Measurements from ENCODE around the gene PLXNA4.

The PLXNA4 gene

DNA sequence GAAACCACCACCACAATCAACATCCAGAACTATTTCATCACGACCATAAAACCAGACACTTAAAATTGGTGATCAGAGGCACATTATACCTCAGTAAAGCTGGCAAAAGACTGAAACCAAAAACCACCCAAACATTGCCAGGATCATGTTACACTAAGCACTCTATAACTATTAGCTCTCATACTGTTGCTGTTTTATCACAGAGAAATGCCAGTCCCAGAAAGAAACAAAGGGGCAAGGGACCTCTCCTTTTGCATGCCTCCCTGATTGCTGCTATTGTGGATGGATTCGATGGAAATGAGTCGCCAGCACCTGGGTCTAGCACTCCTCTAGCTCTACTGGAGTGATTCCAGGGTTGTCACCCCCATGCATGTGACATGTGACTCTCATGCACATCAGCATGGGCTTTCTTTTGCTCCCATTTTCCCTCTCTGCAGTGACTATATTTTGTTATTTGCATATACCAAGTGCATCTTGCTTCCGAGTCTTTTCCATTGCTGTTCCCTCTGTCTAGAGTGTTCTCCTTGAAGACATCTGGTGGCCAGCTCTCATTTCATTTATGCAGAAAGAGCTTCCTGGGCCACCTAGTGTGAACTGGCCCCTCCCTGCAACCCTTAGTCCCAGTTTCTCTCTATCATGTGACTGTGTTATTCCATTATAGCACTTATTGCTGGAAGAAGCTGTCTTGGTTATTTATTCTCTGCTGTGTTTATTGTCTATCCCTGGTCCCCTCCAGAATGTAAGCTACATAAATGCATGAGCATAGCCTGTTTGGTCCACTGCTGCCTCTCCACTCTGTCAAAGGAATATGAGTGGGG lies 300.6 kb downstream of the PLXNA4 start:
- H3K36me3 ChIP-seq (ENCODE audit: insufficient read depth, low read length): no peaks in the 10 kb centered on the region
- peaks cover 10% of the 10 kb centered on the region; the same call in 1 of the 2 replicates for H3K4me1 ChIP-seq (ENCODE audit: insufficient read depth, low read length)
- H3K9me3 ChIP-seq (ENCODE audit: insufficient read depth, low read depth, low read length): no peaks in the 10 kb centered on the region
- WGBS: 89% methylated on average over 4 of the region's 4 CpGs
- H3K9ac ChIP-seq (ENCODE audit: low read depth, low read length): no peak overlapping the region
- H3K27me3 ChIP-seq (ENCODE audit: insufficient read depth, low read length): no peaks in the 10 kb centered on the region; the same call in 1 of the 2 replicates
- no peak overlapping the region for H3K4me3 ChIP-seq (ENCODE audit: low read length)
- H3K27ac ChIP-seq (ENCODE audit: low read depth, low read length): no peak overlapping the region

DNA sequence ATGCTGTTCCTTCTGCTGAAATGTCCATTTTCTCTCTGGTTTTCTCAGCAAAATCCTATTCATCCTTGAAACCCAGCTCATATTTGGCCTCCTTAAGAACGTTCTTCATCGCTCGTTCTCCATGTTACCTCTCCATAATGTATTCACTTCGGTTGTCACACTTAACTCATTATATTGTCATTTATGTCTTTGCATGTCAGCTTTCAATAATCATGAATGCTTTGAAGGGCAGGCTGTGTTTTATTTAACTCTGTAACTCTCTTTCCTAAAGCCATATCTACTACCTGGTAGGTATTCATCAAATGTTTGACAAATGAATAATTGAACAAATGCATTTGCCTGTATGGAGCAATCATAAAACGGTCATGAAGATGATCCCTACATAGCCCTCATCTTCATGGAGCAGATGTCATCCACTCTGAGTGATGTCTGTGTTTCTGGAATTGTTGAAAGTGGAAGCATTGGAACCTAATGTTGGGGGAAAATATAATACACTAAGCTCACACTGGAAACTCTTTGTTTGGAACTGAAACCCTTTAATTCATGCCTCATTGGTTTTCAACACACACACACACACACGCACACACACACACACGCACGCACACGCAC lies 303.4 kb downstream of the PLXNA4 start:
- Histone ChIP-seq H3K36me3 (ENCODE audit: insufficient read depth, low read length) (no peaks in the 10 kb centered on the region), H3K4me3 (ENCODE audit: low read length) (no peak overlapping the region), H3K9me3 (ENCODE audit: insufficient read depth, low read depth, low read length) (no peaks in the 10 kb centered on the region), H3K27me3 (ENCODE audit: insufficient read depth, low read length) (no peaks in the 10 kb centered on the region; the same call in 1 of the 2 replicates), H3K27ac (ENCODE audit: low read depth, low read length) (no peak overlapping the region), H3K9ac (ENCODE audit: low read depth, low read length) (no peak overlapping the region), H3K4me1 (ENCODE audit: insufficient read depth, low read length) (peaks cover 10% of the 10 kb centered on the region; the same call in 1 of the 2 replicates)
- 88% methylated on average over 9 of the region's 9 CpGs for WGBS

DNA sequence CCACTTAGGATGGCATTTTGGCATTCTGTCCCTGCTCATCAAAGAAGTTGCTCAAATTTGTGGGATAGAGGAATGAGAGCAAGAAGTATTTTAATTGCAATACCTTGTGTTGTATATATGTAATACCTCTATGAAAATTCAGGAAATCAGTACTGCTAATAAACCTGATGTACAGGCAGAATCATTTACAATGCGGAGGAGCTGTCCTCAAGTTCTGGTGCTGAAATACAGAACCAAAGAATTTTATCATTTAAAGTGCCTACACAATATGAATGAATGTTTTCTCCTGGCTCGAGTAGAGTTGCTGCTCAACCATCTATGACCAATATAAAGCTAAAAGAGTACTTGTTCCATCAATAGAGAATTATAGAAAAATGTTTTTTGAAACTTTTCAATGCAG lies 305.8 kb downstream of the PLXNA4 start:
- H3K9me3 ChIP-seq (ENCODE audit: insufficient read depth, low read depth, low read length): no peaks in the 10 kb centered on the region
- 60% methylated on average over 2 of the region's 2 CpGs for WGBS
- H3K9ac ChIP-seq (ENCODE audit: low read depth, low read length): no peak overlapping the region
- peaks cover 4% of the 10 kb centered on the region; the same call in 1 of the 2 replicates for H3K4me1 ChIP-seq (ENCODE audit: insufficient read depth, low read length)
- H3K36me3 ChIP-seq (ENCODE audit: insufficient read depth, low read length): no peaks in the 10 kb centered on the region
- no peak overlapping the region for H3K4me3 ChIP-seq (ENCODE audit: low read length)
- no peak overlapping the region for H3K27ac ChIP-seq (ENCODE audit: low read depth, low read length)
- H3K27me3 ChIP-seq (ENCODE audit: insufficient read depth, low read length): no peaks in the 10 kb centered on the region; the same call in 1 of the 2 replicates

DNA sequence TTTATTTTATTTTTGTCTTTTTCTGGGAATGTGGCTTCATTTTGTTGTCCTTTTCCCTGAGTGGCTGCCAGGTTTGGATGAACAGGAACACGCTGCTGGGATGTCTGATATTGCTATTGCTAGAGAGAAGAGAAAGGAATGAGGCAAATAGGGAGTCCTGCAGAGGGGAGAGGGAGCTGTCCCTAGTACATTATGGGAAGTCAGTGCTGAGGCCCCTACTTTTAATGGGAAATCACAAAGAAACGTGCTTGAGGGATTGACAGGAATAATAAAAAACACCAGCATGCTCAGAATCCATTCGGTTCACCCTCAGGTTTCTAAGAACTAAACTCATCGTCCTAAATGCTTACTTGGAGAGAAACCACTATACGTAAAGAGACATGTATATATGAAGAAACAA lies 306.6 kb downstream of the PLXNA4 start:
- Histone ChIP-seq H3K36me3 (ENCODE audit: insufficient read depth, low read length) (no peaks in the 10 kb centered on the region), H3K27ac (ENCODE audit: low read depth, low read length) (no peak overlapping the region), H3K9me3 (ENCODE audit: insufficient read depth, low read depth, low read length) (no peaks in the 10 kb centered on the region), H3K4me3 (ENCODE audit: low read length) (no peak overlapping the region), H3K27me3 (ENCODE audit: insufficient read depth, low read length) (no peaks in the 10 kb centered on the region; the same call in 1 of the 2 replicates), H3K9ac (ENCODE audit: low read depth, low read length) (no peak overlapping the region), H3K4me1 (ENCODE audit: insufficient read depth, low read length) (no peaks in the 10 kb centered on the region)
- 69% methylated on average over 5 of the region's 5 CpGs for WGBS

DNA sequence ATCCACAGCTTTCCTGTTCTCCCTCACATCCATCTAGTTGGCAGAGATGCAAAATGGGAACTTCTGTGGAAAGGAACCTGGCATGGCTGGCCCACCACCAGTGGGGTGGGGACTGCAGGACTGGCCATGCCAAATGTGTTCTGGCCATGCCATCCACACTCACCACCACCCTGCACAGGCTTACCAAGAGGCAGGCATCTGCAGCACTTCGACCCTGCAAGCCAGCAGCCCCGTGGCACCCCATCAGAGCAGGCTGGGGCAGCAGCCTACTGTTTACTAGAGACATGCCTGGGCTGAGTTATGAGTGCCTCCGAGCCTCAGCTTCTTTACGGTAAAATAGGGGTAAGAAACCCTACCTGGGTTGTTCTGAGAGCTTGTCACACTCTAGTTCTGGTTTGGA lies 313.1 kb downstream of the PLXNA4 start:
- H3K36me3 ChIP-seq (ENCODE audit: insufficient read depth, low read length): no peaks in the 10 kb centered on the region
- no peaks in the 10 kb centered on the region for H3K4me1 ChIP-seq (ENCODE audit: insufficient read depth, low read length)
- 90% methylated on average over 4 of the region's 4 CpGs for whole genome bisulfite sequencing
- H3K4me3 ChIP-seq (ENCODE audit: low read length): no peak overlapping the region
- no peaks in the 10 kb centered on the region for H3K9me3 ChIP-seq (ENCODE audit: insufficient read depth, low read depth, low read length)
- no peak overlapping the region for H3K27ac ChIP-seq (ENCODE audit: low read depth, low read length)
- no peak overlapping the region for H3K9ac ChIP-seq (ENCODE audit: low read depth, low read length)
- H3K27me3 ChIP-seq (ENCODE audit: insufficient read depth, low read length): no peaks in the 10 kb centered on the region

DNA sequence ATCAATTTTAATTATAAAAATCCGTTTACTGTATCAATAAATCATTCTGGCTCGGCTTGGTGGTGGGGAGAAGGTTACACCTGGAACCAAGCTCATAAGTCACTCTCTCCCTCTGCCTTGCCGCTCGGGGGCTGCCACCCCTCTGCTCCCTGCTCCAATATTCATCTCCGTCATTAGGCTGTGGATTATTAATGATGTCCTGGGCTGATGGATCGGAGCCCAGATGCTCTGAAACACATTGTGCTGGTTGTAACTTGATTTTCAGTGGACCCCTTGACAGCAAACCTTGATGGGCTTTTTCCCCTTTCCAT lies 314.2 kb downstream of the PLXNA4 start:
- H3K36me3 ChIP-seq (ENCODE audit: insufficient read depth, low read length): no peaks in the 10 kb centered on the region
- H3K27me3 ChIP-seq (ENCODE audit: insufficient read depth, low read length): no peaks in the 10 kb centered on the region
- H3K9ac ChIP-seq (ENCODE audit: low read depth, low read length): no peak overlapping the region
- H3K4me3 ChIP-seq (ENCODE audit: low read length): no peak overlapping the region
- H3K4me1 ChIP-seq (ENCODE audit: insufficient read depth, low read length): no peaks in the 10 kb centered on the region
- H3K27ac ChIP-seq (ENCODE audit: low read depth, low read length): no peak overlapping the region
- no peaks in the 10 kb centered on the region for H3K9me3 ChIP-seq (ENCODE audit: insufficient read depth, low read depth, low read length)
- WGBS: 91% methylated on average over 5 of the region's 6 CpGs

DNA sequence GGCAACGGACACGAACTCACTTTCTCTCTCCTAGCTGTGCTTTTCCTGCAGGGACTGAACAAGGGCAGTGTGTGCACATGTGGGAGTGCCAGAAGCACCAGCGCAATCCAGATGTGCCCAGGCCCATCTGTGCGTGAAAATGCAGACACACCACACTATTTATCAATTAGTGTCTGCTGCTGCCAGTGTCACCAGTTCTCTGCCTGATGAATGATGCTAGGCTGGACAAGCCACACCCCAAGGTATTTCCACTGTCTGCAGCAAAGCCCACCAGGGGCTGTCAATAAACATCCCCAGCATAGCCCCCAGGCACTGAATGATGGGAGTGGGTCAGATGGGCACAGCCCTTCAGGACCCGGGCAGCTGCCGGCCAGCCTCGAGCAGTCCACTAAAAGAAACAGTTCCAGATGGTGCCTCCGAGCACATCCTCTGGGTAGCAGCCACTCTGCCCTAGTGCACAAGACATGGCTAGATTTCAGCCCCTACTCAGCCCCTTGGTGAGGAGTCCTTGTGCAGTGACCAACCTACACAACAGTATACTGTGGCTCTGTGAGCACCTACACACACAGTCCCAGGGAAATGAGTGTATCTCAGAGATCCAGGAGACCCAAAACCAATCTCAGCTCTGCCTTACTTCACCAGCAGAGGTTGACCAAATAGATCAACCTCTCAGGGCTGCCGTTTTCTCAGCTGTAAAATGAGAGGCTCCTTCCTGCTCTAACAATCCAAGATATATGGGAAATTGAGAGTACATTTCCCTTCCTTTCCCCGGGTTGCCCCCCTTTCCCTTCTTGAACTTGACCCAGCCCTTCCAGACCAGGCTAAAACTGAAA lies 314.7 kb downstream of the PLXNA4 start:
- Histone ChIP-seq H3K9me3 (ENCODE audit: insufficient read depth, low read depth, low read length) (no peaks in the 10 kb centered on the region), H3K27ac (ENCODE audit: low read depth, low read length) (no peak overlapping the region), H3K27me3 (ENCODE audit: insufficient read depth, low read length) (no peaks in the 10 kb centered on the region), H3K9ac (ENCODE audit: low read depth, low read length) (no peak overlapping the region), H3K36me3 (ENCODE audit: insufficient read depth, low read length) (no peaks in the 10 kb centered on the region), H3K4me3 (ENCODE audit: low read length) (no peak overlapping the region), H3K4me1 (ENCODE audit: insufficient read depth, low read length) (no peaks in the 10 kb centered on the region)
- 89% methylated on average over 10 of the region's 10 CpGs for WGBS

DNA sequence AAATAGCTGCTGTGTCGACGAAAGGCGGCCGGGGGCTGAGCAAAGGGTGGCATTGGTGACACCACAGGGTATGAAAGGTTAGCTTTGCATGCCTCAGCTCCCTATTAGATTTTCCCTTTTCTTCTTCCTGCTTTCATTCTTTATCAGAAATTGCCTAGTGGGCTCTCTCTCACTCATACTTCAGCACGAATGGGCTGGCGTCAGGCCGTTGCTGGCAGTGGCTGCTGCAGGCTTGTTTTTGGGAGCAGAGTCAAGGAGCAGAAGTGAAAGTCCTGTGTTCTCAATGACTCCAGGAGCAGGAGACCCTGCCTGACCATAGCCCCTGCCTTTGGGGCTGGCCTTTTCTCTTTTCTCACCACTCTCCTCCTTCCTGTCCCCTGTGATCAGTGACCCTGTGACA lies 318.0 kb downstream of the PLXNA4 start:
- no peak overlapping the region for H3K27ac ChIP-seq (ENCODE audit: low read depth, low read length)
- WGBS: 95% methylated on average over 7 of the region's 7 CpGs
- H3K9ac ChIP-seq (ENCODE audit: low read depth, low read length): no peak overlapping the region
- no peaks in the 10 kb centered on the region for H3K9me3 ChIP-seq (ENCODE audit: insufficient read depth, low read depth, low read length)
- no peaks in the 10 kb centered on the region for H3K4me1 ChIP-seq (ENCODE audit: insufficient read depth, low read length)
- H3K27me3 ChIP-seq (ENCODE audit: insufficient read depth, low read length): no peaks in the 10 kb centered on the region
- H3K4me3 ChIP-seq (ENCODE audit: low read length): no peak overlapping the region
- no peaks in the 10 kb centered on the region for H3K36me3 ChIP-seq (ENCODE audit: insufficient read depth, low read length)

DNA sequence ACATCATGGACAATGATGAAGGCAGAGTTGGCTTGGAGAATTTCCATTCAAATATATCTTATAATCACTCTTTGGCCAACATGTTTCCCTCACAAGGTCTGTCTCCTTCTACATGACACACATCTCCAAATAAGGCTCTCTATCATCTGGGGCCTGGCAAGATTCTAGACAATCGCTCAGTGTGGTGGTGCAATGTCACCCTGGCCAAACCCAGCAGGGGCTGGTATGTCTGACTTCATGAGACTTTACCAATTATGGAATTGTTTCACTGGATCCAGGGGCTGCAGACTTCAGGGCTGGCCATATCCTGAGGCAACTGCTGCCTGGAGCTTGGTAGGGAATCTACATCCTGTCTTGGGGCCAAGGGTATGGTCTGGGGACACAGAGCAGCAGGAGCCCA lies 319.0 kb downstream of the PLXNA4 start:
- WGBS: 97% methylated on average over 1 of the region's 1 CpG
- no peak overlapping the region for H3K27ac ChIP-seq (ENCODE audit: low read depth, low read length)
- H3K27me3 ChIP-seq (ENCODE audit: insufficient read depth, low read length): no peaks in the 10 kb centered on the region

DNA sequence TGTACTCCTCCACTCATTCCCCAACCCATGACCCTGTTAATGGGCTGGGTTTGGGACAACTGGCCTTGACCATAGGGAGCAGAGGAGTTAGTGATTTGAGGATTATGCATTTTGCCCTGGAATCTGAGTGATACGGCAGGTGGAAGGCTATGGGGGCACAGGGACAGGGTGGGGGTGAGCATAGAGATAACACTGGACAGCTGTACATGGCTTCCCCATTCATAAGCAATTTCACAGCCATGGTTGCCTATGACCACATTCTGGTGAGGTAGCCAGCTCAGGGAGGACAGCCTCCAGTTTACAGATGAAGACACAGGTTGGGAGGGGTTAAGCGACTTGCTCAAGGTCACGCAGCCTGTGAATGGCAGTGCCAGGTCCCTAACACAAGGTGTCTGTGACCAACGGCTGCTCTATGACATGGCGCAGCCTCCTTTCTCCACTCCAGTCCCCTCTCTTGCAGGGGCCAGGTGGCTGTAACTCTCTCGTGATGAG lies 319.5 kb downstream of the PLXNA4 start:
- H3K27me3 ChIP-seq (ENCODE audit: insufficient read depth, low read length): no peaks in the 10 kb centered on the region
- H3K27ac ChIP-seq (ENCODE audit: low read depth, low read length): no peak overlapping the region
- H3K36me3 ChIP-seq (ENCODE audit: insufficient read depth, low read length): no peaks in the 10 kb centered on the region
- whole genome bisulfite sequencing: 82% methylated on average over 6 of the region's 6 CpGs
- H3K4me3 ChIP-seq (ENCODE audit: low read length): no peak overlapping the region
- H3K4me1 ChIP-seq (ENCODE audit: insufficient read depth, low read length): no peaks in the 10 kb centered on the region
- no peaks in the 10 kb centered on the region for H3K9me3 ChIP-seq (ENCODE audit: insufficient read depth, low read depth, low read length)
- H3K9ac ChIP-seq (ENCODE audit: low read depth, low read length): no peak overlapping the region

More for the DNA sequence above, 319.0 kb downstream of the PLXNA4 start:
- H3K4me3 ChIP-seq (ENCODE audit: low read length): no peak overlapping the region
- no peaks in the 10 kb centered on the region for H3K4me1 ChIP-seq (ENCODE audit: insufficient read depth, low read length)
- H3K36me3 ChIP-seq (ENCODE audit: insufficient read depth, low read length): no peaks in the 10 kb centered on the region
- H3K9me3 ChIP-seq (ENCODE audit: insufficient read depth, low read depth, low read length): no peaks in the 10 kb centered on the region
- H3K9ac ChIP-seq (ENCODE audit: low read depth, low read length): no peak overlapping the region

DNA sequence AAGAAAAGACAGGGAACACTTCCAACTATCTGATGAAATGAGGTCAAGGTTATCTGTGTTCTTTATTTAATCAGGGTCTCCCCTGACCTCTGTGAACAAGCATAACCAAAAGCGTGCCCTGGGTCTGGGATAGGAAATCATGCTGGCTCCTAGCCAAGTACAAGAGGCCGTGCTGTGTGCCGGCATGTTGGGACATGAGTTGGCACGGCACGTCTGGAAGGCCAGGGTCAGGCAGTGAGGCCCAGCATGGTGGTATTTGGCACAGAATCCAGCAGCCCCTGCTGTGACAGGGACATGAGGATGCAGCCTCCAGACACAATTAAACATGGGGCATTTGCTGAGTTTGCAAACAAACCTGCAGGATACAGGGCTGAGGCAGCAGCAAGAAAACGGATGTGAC lies 320.4 kb downstream of the PLXNA4 start:
- H3K9ac ChIP-seq (ENCODE audit: low read depth, low read length): no peak overlapping the region

More for the DNA sequence above, 320.4 kb downstream of the PLXNA4 start:
- WGBS: 85% methylated on average over 6 of the region's 6 CpGs
- Histone ChIP-seq H3K4me3 (ENCODE audit: low read length) (no peak overlapping the region), H3K27ac (ENCODE audit: low read depth, low read length) (no peak overlapping the region), H3K9me3 (ENCODE audit: insufficient read depth, low read depth, low read length) (no peaks in the 10 kb centered on the region), H3K27me3 (ENCODE audit: insufficient read depth, low read length) (no peaks in the 10 kb centered on the region), H3K36me3 (ENCODE audit: insufficient read depth, low read length) (no peaks in the 10 kb centered on the region), H3K4me1 (ENCODE audit: insufficient read depth, low read length) (peaks cover 4% of the 10 kb centered on the region)

Data from HUES64 (cell line).